Superior temporal gyrus (tissue), 1 donor: ENCODE measurements around the gene ALKBH1.
"Not testable (repeated sequence)": the region's sequence is repeated elsewhere in the genome, so short reads cannot be mapped to it uniquely, and the experiment has no call there.

ENCODE experiments used
- DNase-seq: peaks from one replicate; pipeline ENCODE4 v3.0.0-alpha.2; 2016; ENCODE audit errors: extremely low spot score

Gene ALKBH1

DNA sequence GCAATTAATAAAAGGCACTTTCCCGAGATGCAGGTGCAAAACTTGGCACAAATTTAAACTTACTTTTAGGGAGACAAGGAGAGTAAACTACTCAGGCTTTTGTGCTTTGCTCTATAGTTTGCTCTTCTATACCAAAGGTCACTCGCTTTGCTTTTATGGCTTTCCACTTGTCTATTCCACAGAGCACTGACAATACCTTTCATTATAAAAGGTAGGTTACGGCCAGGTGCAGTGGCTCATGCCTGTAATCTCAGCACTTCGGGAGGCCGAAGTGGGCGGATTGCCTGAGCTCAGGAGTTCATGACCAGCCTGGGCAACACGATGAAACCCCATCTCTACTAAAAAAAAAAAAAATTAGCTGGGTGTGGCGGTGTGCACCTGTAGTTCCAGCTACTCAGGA is 32.9 kb downstream of the ALKBH1 start:
- DNase-seq, result no peak

DNA sequence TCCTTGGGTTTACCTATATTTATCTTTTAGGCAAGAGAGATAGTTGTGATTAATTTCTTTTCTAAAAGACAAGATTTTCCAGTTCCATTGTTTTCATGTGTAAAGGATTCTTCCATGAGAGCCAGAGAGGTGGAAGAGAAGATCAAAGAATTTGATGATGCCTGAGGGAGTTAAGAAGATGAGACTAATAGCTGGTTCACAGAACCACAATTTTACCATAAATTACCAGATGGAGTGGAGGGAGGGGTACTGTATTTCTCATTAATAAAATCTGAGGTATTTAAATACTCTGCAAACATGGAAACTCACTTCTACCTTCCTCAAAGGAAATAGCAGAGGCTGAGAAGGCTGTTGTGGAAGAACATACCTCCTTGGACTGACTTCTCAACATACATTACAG is 34.6 kb downstream of the ALKBH1 start:
- no peak for DNase-seq

- DNase-seq, result no peak
These were observed 40.5 kb downstream of the ALKBH1 start for GRCh38 chr14:77667331-77667730.

- DNase-seq, result no peak
These were observed 44.5 kb downstream of the ALKBH1 start for GRCh38 chr14:77663293-77663692.

DNA sequence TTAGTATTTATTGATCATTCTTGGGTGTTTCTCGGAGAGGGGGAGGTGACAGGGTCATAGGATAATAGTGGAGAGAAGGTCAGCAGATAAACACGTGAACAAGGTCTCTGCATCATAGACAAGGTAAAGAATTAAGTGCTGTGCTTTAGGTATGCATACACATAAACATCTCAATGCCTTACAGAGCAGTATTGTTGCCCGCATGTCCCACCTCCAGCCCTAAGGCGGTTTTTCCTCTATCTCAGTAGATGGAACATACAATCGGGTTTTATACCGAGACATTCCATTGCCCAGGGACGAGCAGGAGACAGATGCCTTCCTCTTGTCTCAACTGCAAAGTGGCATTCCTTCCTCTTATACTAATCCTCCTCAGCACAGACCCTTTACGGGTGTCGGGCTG is 46.3 kb downstream of the ALKBH1 start:
- not testable (repeated sequence) for DNase-seq

- peak; percentile 54 for DNase-seq
These were observed 47.1 kb downstream of the ALKBH1 start for GRCh38 chr14:77660754-77661153.

DNA sequence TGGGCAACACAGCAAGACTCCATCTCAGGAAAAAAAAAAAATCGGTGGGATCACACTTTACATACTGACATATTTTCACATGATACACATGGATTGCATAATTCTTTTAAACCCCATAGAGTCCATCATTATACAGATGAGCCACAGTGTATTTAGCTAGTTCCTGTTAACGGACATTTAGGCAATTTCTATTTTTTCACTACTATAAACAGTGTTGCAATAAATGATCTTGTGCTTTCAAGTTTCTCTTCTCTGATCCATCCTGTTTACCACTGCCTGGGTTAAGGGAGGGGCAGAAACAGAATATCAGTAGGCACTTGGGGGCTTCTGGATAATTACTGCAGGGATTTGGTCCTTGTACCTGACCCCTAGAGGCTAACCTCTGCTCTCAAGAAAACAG is 48.0 kb downstream of the ALKBH1 start:
- DNase-seq, result no peak

- no peak for DNase-seq
These were observed 50.5 kb downstream of the ALKBH1 start for GRCh38 chr14:77657280-77657679.

- no peak for DNase-seq
These were observed 53.8 kb downstream of the ALKBH1 start for GRCh38 chr14:77654001-77654441.

DNA sequence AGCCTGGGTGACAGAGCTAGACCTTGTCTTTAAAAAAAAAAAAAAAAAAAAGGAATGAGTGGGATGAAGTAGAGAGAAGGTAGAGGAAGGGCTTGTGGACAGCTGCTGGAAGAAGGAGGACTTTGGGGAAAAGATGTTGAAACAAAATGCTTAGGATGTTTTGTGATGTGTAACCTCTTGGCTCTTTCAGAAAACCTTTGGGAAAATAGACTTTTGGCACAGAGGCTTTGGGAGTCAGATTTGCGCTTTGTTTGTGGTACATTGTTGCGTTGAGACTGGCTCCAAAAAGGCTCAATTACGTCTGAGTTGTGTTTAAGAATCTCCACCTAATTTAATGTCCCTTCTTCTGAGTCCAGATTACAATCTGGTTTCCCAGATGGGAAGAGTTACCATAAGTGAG is 58.5 kb downstream of the ALKBH1 start:
- no peak for DNase-seq

DNA sequence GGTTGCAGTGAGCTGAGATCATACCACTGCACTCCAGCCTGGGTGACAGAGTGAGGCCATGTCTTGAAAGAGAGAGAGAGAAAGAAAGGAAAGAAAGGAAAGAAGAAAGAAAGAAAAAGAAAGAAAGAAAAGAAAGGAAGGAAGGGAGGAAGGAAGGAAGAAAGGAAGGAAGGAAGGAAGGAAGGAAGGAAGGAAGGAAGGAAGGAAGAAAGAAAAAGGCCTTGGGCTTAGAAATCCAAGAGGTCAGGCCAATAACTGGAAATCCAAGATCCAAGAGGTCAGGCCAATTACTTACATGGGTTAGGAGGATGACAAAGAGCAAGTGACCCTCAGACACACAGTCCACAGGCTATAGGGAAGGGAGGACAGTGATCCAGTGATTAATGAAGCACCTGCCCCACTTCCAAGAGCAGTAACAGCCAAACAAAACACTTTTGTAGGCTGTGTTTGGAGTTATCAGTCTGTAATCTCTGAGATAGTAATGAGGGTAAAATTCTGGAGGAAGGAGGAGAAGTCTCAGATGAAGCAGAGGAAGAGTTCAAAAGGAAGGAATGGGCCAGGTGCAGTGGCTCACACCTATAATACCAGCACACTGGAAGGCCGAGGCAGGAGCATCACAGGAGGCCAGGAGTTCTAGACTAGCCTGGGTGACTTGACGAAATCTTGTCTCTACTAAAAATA is 59.2 kb downstream of the ALKBH1 start:
- DNase-seq, result no peak

DNA sequence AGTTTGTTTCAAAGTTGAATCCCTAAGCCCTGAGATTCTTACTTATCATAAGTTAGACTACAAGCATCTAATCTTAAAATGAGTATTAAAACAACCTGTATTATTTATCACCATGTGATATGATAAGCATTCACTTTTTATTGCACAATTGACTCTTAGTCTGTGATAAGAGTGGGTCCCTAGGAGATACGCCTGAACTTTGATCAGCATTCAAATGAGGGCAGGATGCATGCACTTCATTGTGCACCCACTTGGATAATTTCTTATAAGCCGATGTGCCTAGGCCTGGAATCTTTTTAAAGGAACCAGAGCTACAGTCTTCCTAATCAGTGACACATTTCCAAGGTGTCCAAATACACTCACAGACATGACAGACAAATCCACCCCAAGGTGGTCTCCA is 60.0 kb downstream of the ALKBH1 start:
- DNase-seq, result no peak

DNA sequence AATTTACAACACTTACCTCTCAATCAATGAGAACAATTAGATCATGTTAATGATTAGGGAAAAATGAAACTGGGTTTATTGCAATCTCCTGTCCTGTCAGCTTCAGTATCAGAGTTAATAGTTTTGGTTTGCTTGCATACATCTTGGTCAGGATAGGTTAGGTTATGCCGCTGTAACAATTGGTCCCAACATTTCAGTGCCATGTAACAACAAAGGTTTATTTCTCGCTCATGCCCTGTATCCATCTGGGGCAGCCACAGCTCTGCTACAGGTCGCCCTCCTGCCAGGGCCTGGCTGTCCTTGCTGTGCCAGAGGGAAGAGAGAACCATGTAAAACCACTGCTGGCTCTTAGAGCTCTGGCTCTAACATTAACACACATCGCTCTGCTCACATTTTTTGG is 60.9 kb downstream of the ALKBH1 start:
- no peak for DNase-seq

- no peak for DNase-seq
These were observed 62.1 kb downstream of the ALKBH1 start for GRCh38 chr14:77645520-77646230.

DNA sequence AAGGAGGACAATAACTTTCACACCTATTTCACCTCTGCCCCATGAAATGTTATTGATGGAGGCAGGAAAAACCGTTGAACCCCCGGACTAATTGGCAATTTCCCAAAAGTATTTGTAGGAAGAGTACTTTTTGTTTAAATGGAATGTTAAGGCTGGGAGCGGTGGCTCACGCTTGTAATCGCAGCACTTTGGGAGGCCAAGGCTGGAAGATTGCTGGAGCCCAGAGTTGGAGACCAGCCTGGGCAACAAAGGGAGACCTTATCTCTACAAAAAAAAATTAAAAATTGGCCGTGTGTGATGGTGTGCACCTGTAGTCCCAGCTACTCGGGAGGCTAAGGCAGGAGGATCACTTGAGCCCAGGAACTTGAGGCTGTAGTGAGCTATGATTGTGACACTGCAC is 65.4 kb downstream of the ALKBH1 start:
- no peak for DNase-seq

GRCh38 chr14:77641534-77642341 is 66.1 kb downstream of the ALKBH1 start:
- DNase-seq, result peak; percentile 62

- DNase-seq, result no peak
These were observed 66.9 kb downstream of the ALKBH1 start for GRCh38 chr14:77640756-77641533.

GRCh38 chr14:77638771-77639171 is 69.1 kb downstream of the ALKBH1 start:
- DNase-seq, result no peak

- not testable (repeated sequence) for DNase-seq
These were observed 72.0 kb downstream of the ALKBH1 start for GRCh38 chr14:77635869-77636268.

- DNase-seq, result not testable (repeated sequence)
These were observed 72.4 kb downstream of the ALKBH1 start for GRCh38 chr14:77635466-77635865.

- DNase-seq, result no peak
These were observed 77.7 kb downstream of the ALKBH1 start for GRCh38 chr14:77630111-77630510.

DNA sequence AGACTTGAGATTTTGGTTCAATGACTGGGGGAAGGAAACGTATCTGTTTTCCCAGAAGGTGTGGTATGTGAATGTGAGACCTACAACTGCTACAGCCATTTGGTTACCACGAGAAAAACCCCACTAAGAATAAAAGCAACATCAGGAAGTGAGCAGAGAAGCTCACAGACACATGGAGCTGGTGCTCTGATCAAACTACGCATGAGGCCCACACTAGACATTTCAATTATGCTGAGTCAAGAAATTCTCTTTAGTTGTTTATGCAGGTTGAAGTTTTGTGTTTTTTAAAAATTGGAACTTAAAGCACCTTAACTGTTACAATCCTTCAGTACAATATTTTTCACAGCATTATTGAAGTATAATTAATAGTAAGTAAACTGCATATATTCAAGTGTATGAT is 82.5 kb downstream of the ALKBH1 start:
- no peak for DNase-seq
